Body of pancreas (tissue), 4 donors: ENCODE data around the gene FN3K. TPM values are rescaled to one million over a fixed set of nuclear protein-coding genes. Genes with fewer than 3 reads are reported as not detected.

Experiments
- ATAC-seq: fragments of 150-250 bp; one replicate; pipeline ENCODE4 v1.9.1; 2016
- DNase-seq, 4 donors: peaks; one replicate each; pipeline ENCODE4 v3.0.0-alpha.2; 2019
- H3K27ac ChIP-seq, 4 donors: fragments of 200-600 bp; sonication (generic); 1 replicate in 3 of 4; 2 replicates in 1 of 4; pipeline versions ENCODE4 v1.5.1 to v1.6.1; 2016 to 2019; ENCODE audit warnings: mild to moderate bottlenecking in 1 of 4, mixed read lengths in 1 of 4, moderate library complexity in 1 of 4
- H3K27me3 ChIP-seq, 2 donors: fragments of 200-600 bp; sonication (generic); one replicate each; pipeline ENCODE4 v1.6.0; 2016; ENCODE audit warnings: mild to moderate bottlenecking in 1 of 2
- H3K36me3 ChIP-seq, 2 donors: fragments of 200-600 bp; sonication (generic); replicated peaks in 1 of 2; 2 replicates each; pipeline ENCODE4 v1.5.1; 2016; ENCODE audit warnings: low read depth in 2 of 2; ENCODE audit not compliant: insufficient read depth in 1 of 2
- H3K4me1 ChIP-seq: fragments of 200-600 bp; sonication (generic); one replicate; pipeline ENCODE4 v1.6.0; 2016
- H3K4me3 ChIP-seq, 2 donors: fragments of 200-600 bp; sonication (generic); 1 replicate in 1 of 2; 2 replicates in 1 of 2; pipeline ENCODE4 v1.5.1; 2016 to 2019
- H3K9me3 ChIP-seq, 3 donors: fragments of 200-600 bp; sonication (generic); 1 replicate in 2 of 3; 2 replicates in 1 of 3; pipeline ENCODE4 v1.5.1; 2016
- CTCF ChIP-seq, 7 experiments: fragments of 450-650 bp in 4 of 7; fragments of 200-600 bp in 3 of 7; sonication (generic) in 3 of 7; IDR thresholded peaks; one replicate each; pipeline ENCODE4 v1.5.1; 2016 to 2019; ENCODE audit warnings: antibody characterized with exemption in 7 of 7
- POLR2A ChIP-seq, 3 donors: fragments of 450-650 bp; IDR thresholded peaks; one replicate each; pipeline ENCODE4 v1.6.1; 2016; ENCODE audit warnings: antibody characterized with exemption in 3 of 3, mild to moderate bottlenecking in 2 of 3
- WGBS, 2 donors: methylation state at CpG; one replicate each; pipeline ENCODE4 v1.1.5; 2017; 5-methylcytosine and 5-hydroxymethylcytosine counted together
- intact Hi-C: fragments of 100-400 bp; cut with DNase I; formaldehyde crosslinking; loops from one replicate; pipeline ENCODE4 v1.15.1; 2023
- total RNA-seq, 2 donors: library from RNA; depleted of rRNA; stranded (reverse); fragments of >200 nt; gene quantifications; one replicate each; pipeline ENCODE4 v1.1.0, GENCODE V29; 2016

The FN3K gene
- total RNA-seq, 2 donors from 2014 or later: 15.2 to 29.1 TPM

- intact Hi-C loops: no loop called here
- ATAC-seq (no peak), DNase-seq (no peak)
- Histone ChIP-seq H3K4me3 (no peak overlapping the region), H3K36me3 (no peaks in the 10 kb centered on the region), H3K4me1 (peaks cover 13% of the 10 kb centered on the region), H3K27ac (no peak overlapping the region), H3K9me3 (no peaks in the 10 kb centered on the region), H3K27me3 (no peaks in the 10 kb centered on the region)
- WGBS, 2 donors: 85 to 86% methylated on average over 31 to 33 of the region's 40 CpGs
- TF ChIP-seq CTCF (IDR thresholded peaks at IDR 0.05): no peak
- no peak for TF ChIP-seq POLR2A (IDR thresholded peaks at IDR 0.05)
These were observed 15.0 kb downstream of the FN3K start for GRCh38 chr17:82750241-82750908.

- no peak for ATAC-seq
- peaks cover 13% of the 10 kb centered on the region for H3K4me1 ChIP-seq
- no peaks in the 10 kb centered on the region for H3K27me3 ChIP-seq
- no peaks in the 10 kb centered on the region for H3K9me3 ChIP-seq
- peak overlapping the region in 3 of 4 donors; percentile 75 to 88 (median 76) for H3K27ac ChIP-seq
- intact Hi-C loops: no loop called here
- no peaks in the 10 kb centered on the region for H3K36me3 ChIP-seq
- WGBS, 2 donors: 0% methylated on average over 29 of the region's 56 CpGs; no CpG with 5 or more reads in 1 of the 2 donors
- DNase-seq: no peak
- no peak for TF ChIP-seq CTCF (IDR thresholded peaks at IDR 0.05)
- no peak for TF ChIP-seq POLR2A (IDR thresholded peaks at IDR 0.05)
- H3K4me3 ChIP-seq: peak overlapping the region in 1 of 2 donors; percentile 51
These were observed 15.8 kb downstream of the FN3K start for GRCh38 chr17:82751171-82751570.

GRCh38 chr17:82751571-82752370 lies 16.4 kb downstream of the FN3K start, which contains the start of gene TBCD:
TBCD (plus strand) TSS chr17:82752065; CDS start chr17:82752194, 129 bp downstream.
- Histone ChIP-seq H3K27ac (peak within 1 kb of the TSS in 3 of 4 donors; percentile 75 to 90 (median 88)), H3K4me1 (peaks cover 13% of the 10 kb centered on the region), H3K4me3 (peak within 1 kb of the TSS; percentile 51 to 91), H3K36me3 (no peaks in the 10 kb centered on the region), H3K27me3 (no peaks in the 10 kb centered on the region), H3K9me3 (no peaks in the 10 kb centered on the region)
- DNase-seq (peak; percentile 87 to 90 (median 88)), ATAC-seq (peak; percentile 89)
- TF ChIP-seq POLR2A (IDR thresholded peaks at IDR 0.05) (peak in 2 of 3 donors; percentile 34 to 37), CTCF (IDR thresholded peaks at IDR 0.05) (peak in 1 of 7 experiments; percentile 1)
- intact Hi-C loops: no loop called here
- 1% methylated on average over 88 of the region's 114 CpGs; no CpG with 5 or more reads in 1 of the 2 donors for WGBS, 2 donors

- TF ChIP-seq POLR2A (IDR thresholded peaks at IDR 0.05) (no peak), CTCF (IDR thresholded peaks at IDR 0.05) (no peak)
- intact Hi-C loops: no loop called here
- peak; percentile 7 for ATAC-seq
- Histone ChIP-seq H3K4me1 (peaks cover 13% of the 10 kb centered on the region), H3K27me3 (no peaks in the 10 kb centered on the region), H3K9me3 (no peaks in the 10 kb centered on the region), H3K4me3 (peak overlapping the region; percentile 26 to 91), H3K36me3 (no peaks in the 10 kb centered on the region), H3K27ac (peak overlapping the region in 3 of 4 donors; percentile 75 to 90 (median 88))
- 1 to 9% methylated on average over 10 to 69 of the region's 72 CpGs for WGBS, 2 donors
- DNase-seq: peak in 1 of 4 donors; percentile 29
These were observed 17.2 kb downstream of the FN3K start for GRCh38 chr17:82752371-82753200.
